DND-41 (cell line): Measurements from ENCODE around the gene SVIL.
"Not testable (repeated sequence)": the region's sequence is repeated elsewhere in the genome, so short reads cannot be mapped to it uniquely, and the experiment has no call there.

Experiments
- CTCF ChIP-seq: IDR thresholded peaks from 2 replicates; pipeline ENCODE4 v1.5.1; 2012; ENCODE audit warnings: borderline replicate concordance, low read length, moderate library complexity, mild to moderate bottlenecking; ENCODE audit not compliant: poor library complexity, severe bottlenecking; ENCODE audit errors: extremely low read depth
- EZH2 ChIP-seq: IDR thresholded peaks from 3 replicates; pipeline ENCODE4 v1.6.1; 2012; ENCODE audit warnings: borderline replicate concordance, low read depth, mild to moderate bottlenecking, moderate library complexity, low read length, inconsistent platforms; ENCODE audit not compliant: severe bottlenecking

GRCh38 chr10:29439005-29439404 lies 195.8 kb downstream of the SVIL start:
- not testable (repeated sequence) for TF ChIP-seq CTCF, EZH2
